Heart left ventricle (tissue), 16 donors: ENCODE results near the gene JMY. TPM values are rescaled to one million over a fixed set of nuclear protein-coding genes. Genes with fewer than 3 reads are reported as not detected.

Experiments
- ATAC-seq, 4 donors: fragments of 200-7000 bp; cut with Tn5 transposase; one replicate each; pipeline ENCODE4 v1.9.1; 2020 to 2022; ENCODE audit warnings: moderate library complexity in 4 of 4, mild to moderate bottlenecking in 3 of 4, moderate number of reproducible peaks in 1 of 4
- DNase-seq, 5 donors: peaks; one replicate each; pipeline ENCODE4 v3.0.0-alpha.2; 2020
- H3K27ac ChIP-seq, 12 donors: fragments of 200-600 bp; sonication (generic) in 4 of 12; one replicate each; pipeline versions ENCODE4 v1.5.0 to v1.8.0; 2016 to 2022; ENCODE audit warnings: mild to moderate bottlenecking in 2 of 12
- H3K27me3 ChIP-seq, 9 donors: fragments of 200-600 bp; sonication (generic) in 2 of 9; one replicate each; pipeline versions ENCODE4 v1.5.1 to v1.8.0; 2016 to 2022; ENCODE audit warnings: mild to moderate bottlenecking in 3 of 9
- H3K36me3 ChIP-seq, 9 donors: fragments of 200-600 bp; sonication (generic) in 2 of 9; one replicate each; pipeline versions ENCODE4 v1.5.0 to v1.8.0; 2018 to 2022; ENCODE audit warnings: mild to moderate bottlenecking in 2 of 9
- H3K4me1 ChIP-seq, 12 donors: fragments of 200-600 bp; sonication (generic) in 4 of 12; one replicate each; pipeline versions ENCODE4 v1.5.0 to v1.8.0; 2016 to 2022; ENCODE audit warnings: mild to moderate bottlenecking in 3 of 12
- H3K4me3 ChIP-seq, 12 donors: fragments of 200-600 bp; sonication (generic) in 4 of 12; one replicate each; pipeline versions ENCODE4 v1.5.0 to v1.8.0; 2017 to 2022; ENCODE audit warnings: mild to moderate bottlenecking in 9 of 12, moderate library complexity in 4 of 12
- H3K9me3 ChIP-seq, 12 donors: fragments of 200-600 bp; sonication (generic) in 4 of 12; one replicate each; pipeline versions ENCODE4 v1.5.0 to v1.8.0; 2016 to 2022; ENCODE audit warnings: mild to moderate bottlenecking in 1 of 12
- CTCF ChIP-seq, 12 donors: fragments of 200-600 bp; sonication (generic) in 4 of 12; IDR thresholded peaks; one replicate each; pipeline versions ENCODE4 v1.5.0 to v1.8.0; 2018 to 2022; ENCODE audit warnings: antibody characterized with exemption in 12 of 12, mild to moderate bottlenecking in 5 of 12
- POLR2A ChIP-seq, 2 donors: fragments of 450-650 bp; IDR thresholded peaks; one replicate each; pipeline ENCODE4 v1.6.1; 2017; ENCODE audit warnings: antibody characterized with exemption in 2 of 2, mild to moderate bottlenecking in 2 of 2, moderate library complexity in 2 of 2
- WGBS, 4 donors: extraction: QIAGEN DNeasy Blood & Tissue Kit in 2 of 4; methylation state at CpG; one replicate each; pipeline versions ENCODE4 v1.1.5 to v1.1.7; 2013 to 2018; 5-methylcytosine and 5-hydroxymethylcytosine counted together
- intact Hi-C, 10 donors: fragments of 100-400 bp; cut with DNase I; formaldehyde crosslinking; loops; one replicate each; pipeline versions ENCODE4 v1.11.1 to v1.14.2; 2022
- polyA plus RNA-seq, 2 donors: library from polyadenylated mRNA; stranded (reverse); fragments of 200-250 nt; gene quantifications; one replicate each; pipeline ENCODE4 v1.2.3, GENCODE V29; 2013
- total RNA-seq, 9 donors: library from RNA; depleted of rRNA in 2 of 9; stranded (reverse); fragments of >200 nt in 2 of 9; fragmentation: NEBNext Ultra II Directional in 3 of 9; extraction: Animal tissue kit (Norgen Biotek cat#: 25700) in 3 of 9; gene quantifications; one replicate each; pipeline versions ENCODE4 v1.1.0 to v1.2.4, GENCODE V29; 2016 to 2023
- donor health status: ischemic (EF 13 %, LVEDD 7.1; RV severe dilation, severe dysfunction).
- donor health status: healthy with polysubstance abuse.
- donor health status: DM: no; HTN: yes; CAD: no.
- donor health status: DM: no; HTN: no; CAD: no.
- donor health status: ischemic (EF 25% LVEDD 6.9; RV normal size, moderate dysfunction).
- donor health status: ischemic (EF 25% LVEDD 5.7; RV mildly dilated, moderate dysfunction).
- donor health status: healthy.
- donor health status: DM: yes; HTN: yes; CAD: no.
- donor health status: ischemic (EF 35%, LVEDD 5.7; RV mildly dilated, moderate dysfunction).
- donor health status: nonischemic (EF 11% LVEDD 7.7; RV severe dilation, severe dysfunction).
- donor health status: DM: yes; HTN: yes; CAD: no.
- donor health status: PGD.
- donor health status: ischemic (EF 29% LVEDD 5.4; RV normal size, mild dysfunction).
- donor health status: nonischemic (EF 23%, LVEDD 6.1; RV moderate dilation, normal function).

Gene JMY
- total and polyA plus RNA-seq, 11 donors, result 3.0 to 16.9 (median 11.3) TPM

- Histone ChIP-seq H3K9me3 (peaks cover 0 to 26% (median 0%) of the 10 kb centered on the region in 12 donors), H3K4me1 (no peaks in the 10 kb centered on the region), H3K4me3 (no peak overlapping the region), H3K27ac (no peak overlapping the region), H3K27me3 (no peaks in the 10 kb centered on the region), H3K36me3 (no peaks in the 10 kb centered on the region)
- TF ChIP-seq CTCF (IDR thresholded peaks at IDR 0.05), result no peak
- TF ChIP-seq POLR2A (IDR thresholded peaks at IDR 0.05), result no peak
- 87 to 96% (median 92%) methylated on average over 3 of the region's 3 CpGs for WGBS, 4 donors
- intact Hi-C loops, result no loop called here
- DNase-seq (no peak), ATAC-seq (no peak)
Observed at GRCh38 chr5:79269733-79270166, 33.8 kb downstream of the JMY start.

- TF ChIP-seq CTCF (IDR thresholded peaks at IDR 0.05) (no peak), POLR2A (IDR thresholded peaks at IDR 0.05) (no peak)
- peaks cover 0 to 5% (median 0%) of the 10 kb centered on the region in 9 donors for H3K36me3 ChIP-seq
- 97 to 99% (median 98%) methylated on average over 4 of the region's 4 CpGs for WGBS, 4 donors
Observed at GRCh38 chr5:79273341-79273740, 37.4 kb downstream of the JMY start.

GRCh38 chr5:79284846-79285245 is 48.9 kb downstream of the JMY start:
- intact Hi-C loops, result no loop called here

More at GRCh38 chr5:79273341-79273740, 37.4 kb downstream of the JMY start:
- Histone ChIP-seq H3K9me3 (peaks cover 0 to 26% (median 0%) of the 10 kb centered on the region in 12 donors), H3K4me3 (no peak overlapping the region), H3K27me3 (no peaks in the 10 kb centered on the region), H3K27ac (no peak overlapping the region), H3K4me1 (peaks cover 0 to 11% (median 6%) of the 10 kb centered on the region in 12 donors)
- DNase-seq (no peak), ATAC-seq (no peak)
- intact Hi-C loops, result no loop called here

GRCh38 chr5:79285285-79285684 is 49.4 kb downstream of the JMY start:
- ATAC-seq, result no peak
- no peak for TF ChIP-seq CTCF (IDR thresholded peaks at IDR 0.05)
- TF ChIP-seq POLR2A (IDR thresholded peaks at IDR 0.05), result no peak
- Histone ChIP-seq H3K4me3 (no peak overlapping the region), H3K27me3 (no peaks in the 10 kb centered on the region), H3K4me1 (peaks cover 0 to 6% (median 0%) of the 10 kb centered on the region in 12 donors), H3K27ac (no peak overlapping the region), H3K36me3 (peaks cover 0 to 32% (median 10%) of the 10 kb centered on the region in 9 donors), H3K9me3 (no peaks in the 10 kb centered on the region)
- intact Hi-C loops, result no loop called here
- WGBS, 4 donors, result 83 to 98% (median 96%) methylated on average over 3 of the region's 3 CpGs
- DNase-seq, result no peak

More at GRCh38 chr5:79284846-79285245, 48.9 kb downstream of the JMY start:
- Histone ChIP-seq H3K4me3 (no peak overlapping the region), H3K27ac (no peak overlapping the region), H3K9me3 (no peaks in the 10 kb centered on the region), H3K27me3 (no peaks in the 10 kb centered on the region), H3K36me3 (peaks cover 0 to 32% (median 10%) of the 10 kb centered on the region in 9 donors), H3K4me1 (peaks cover 0 to 6% (median 0%) of the 10 kb centered on the region in 12 donors)
- no peak for ATAC-seq
- no peak for DNase-seq
- TF ChIP-seq CTCF (IDR thresholded peaks at IDR 0.05) (no peak), POLR2A (IDR thresholded peaks at IDR 0.05) (no peak)
- 81 to 92% (median 87%) methylated on average over 3 of the region's 3 CpGs for WGBS, 4 donors
